ENCODE measurements around the gene PRKCB.

Gene PRKCB

DNA sequence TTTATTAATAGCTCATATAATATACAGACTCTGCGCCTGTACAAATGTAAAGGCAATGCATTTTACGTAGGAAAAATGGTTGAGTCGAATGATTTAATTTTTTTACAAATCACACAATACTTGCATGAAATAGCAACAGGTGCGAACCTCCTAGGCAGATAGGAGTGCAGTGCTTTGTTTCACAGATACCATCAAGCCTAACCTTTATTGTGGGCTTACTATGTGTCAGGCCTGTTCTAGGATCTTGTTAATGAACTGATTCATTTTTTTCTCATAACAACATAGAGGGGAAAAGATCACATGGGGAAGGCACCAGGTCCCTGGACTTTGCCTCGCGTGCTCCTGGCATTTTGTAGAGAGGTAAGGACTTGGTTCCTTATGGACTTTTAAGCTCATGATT is 107.8 kb downstream of the PRKCB start:
- DNase-seq (ENCODE audit: low spot score) = no peak

DNA sequence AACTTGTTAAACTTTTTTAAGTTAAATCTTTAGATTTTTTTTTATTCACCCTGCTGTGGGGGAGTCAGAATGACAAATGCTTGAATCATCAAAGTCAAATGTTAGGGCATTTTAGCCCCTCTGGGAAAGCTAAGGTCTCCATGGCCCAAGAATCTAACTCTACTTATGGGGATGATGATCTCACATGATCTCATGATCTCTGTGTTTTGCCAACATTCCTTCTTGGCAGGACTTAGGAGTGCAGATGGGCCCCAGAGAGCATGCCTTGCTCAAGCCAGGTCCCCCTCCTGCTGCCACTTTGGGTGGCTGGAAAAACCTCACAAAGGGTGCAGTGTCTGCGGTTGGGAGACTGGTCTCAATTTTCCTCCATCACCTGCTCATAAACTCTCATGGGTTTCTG is 108.6 kb downstream of the PRKCB start:
- no peak for DNase-seq (ENCODE audit: low spot score)

DNA sequence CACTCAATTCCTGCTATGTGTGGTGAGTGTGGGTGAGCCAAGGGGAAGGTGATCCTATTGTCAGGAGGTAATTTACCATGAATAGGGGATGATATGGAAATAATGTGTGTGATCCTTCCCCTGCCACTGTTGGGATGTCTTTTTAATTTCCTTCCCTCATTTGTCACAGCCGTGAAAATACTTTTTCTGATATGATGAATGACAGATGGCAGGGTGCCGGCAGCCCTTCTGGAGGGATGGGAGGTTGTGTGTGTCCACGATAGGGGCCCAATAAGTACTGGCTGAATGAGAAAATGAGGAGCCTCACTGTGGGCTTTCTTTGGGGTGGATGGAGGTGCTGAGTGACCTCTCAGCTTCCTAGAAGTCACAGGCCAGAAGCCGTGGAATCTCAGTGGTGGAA is 109.5 kb downstream of the PRKCB start:
- no peak for DNase-seq (ENCODE audit: low spot score)

DNA sequence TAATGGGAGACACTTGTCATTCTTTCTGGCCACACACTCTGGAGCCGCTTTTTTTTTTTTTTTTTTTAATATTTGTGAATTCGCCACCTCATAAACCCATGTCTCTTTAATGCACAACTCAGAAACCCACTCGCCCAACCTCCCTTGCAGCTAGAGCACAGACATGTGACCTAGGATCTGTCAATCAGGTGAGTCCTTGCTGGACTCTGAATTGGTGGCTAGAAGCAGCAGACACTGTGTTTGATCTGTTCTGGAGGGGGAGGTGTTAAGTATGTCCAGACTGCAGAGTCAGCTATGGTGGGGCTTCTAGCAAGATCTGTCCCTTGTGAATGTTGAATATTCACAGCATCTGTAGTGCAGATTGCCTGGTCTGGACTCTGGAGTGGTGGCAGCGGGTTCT is 112.1 kb downstream of the PRKCB start:
- DNase-seq (ENCODE audit: low spot score) = no peak

DNA sequence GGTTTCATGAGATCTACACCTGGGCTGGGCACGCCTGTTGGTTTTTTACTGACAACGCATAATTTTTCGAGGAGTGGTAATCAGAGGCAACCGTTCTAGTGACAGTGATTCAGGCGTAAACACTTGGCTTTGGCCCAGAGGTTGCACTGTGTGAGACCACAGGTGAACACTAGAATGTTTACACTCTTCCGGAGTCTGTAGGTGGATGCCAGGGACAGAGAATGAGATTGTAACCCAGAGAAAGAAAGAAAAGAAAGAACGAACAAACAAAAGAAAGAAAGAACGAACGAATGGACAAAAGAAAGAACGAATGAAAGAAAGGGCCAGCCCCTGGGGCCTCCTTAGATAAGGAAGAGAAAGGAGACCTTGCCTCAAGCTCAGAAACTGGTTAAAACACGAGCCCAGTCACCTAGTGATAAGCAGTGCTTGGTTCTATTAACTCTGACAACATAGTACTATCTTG is 113.2 kb downstream of the PRKCB start:
- DNase-seq (ENCODE audit: low spot score) = no peak

DNA sequence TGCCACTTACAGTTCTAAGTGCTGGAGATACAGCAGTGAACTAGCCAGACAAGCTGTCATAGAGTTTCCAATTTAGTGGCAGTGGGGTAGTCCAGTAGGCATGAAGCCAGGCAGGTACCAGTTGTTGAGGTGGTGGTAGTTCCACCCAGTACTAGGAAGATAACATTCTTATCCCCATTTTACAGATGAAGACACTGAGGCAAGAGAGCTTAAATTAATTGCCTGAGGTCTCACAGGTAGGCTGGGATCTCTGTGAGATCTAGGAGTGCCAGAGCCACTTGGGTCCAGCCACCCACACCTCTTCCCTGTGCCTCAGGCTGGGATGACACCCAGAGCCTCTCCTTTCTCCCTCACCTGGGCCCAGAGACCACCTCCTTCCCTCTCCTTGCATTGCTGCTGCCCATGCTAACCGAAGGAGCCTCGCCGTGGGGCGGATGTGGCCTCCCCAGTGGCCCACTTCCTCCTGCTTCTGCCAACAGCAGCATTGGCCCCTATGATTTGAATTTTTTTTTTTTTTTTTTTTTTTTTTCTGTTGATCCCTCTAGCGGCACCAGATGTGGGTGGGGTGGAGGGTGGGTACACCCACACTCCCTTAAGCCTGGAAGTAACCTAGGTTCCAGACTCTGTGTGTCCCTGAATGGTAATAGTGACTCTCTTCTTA is 114.0 kb downstream of the PRKCB start:
- DNase-seq (ENCODE audit: low spot score) = peak; percentile 27

DNA sequence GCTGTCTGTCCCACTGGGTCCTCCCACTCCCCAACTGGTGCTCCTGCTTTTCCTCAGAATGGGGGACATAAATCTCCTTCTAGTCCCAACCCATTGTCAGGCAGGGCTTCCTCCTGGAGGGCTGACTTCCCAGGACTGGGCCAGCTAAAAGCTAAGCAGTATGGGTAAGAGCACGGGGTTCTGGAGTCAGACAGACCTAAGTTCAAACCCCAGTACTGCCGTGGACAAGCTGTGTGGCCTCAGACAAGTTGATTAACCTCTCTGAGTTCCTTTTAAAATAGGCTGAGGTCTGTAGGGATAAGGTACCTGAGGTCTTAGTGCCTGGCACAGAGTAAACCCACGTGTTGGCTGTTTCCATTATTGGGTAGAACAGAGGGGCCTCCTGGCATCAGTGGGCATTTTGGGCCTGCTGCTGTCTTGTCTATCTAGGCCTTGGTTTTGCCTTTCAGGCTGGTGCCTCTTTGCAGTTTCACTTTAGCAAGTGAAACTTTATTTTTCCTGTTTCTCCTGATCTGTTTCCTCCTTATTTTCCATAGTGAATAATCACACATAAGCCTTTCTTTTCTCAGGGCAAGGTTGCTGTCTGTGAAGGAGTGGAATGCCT is 114.6 kb downstream of the PRKCB start:
- DNase-seq (ENCODE audit: low spot score) = no peak

DNA sequence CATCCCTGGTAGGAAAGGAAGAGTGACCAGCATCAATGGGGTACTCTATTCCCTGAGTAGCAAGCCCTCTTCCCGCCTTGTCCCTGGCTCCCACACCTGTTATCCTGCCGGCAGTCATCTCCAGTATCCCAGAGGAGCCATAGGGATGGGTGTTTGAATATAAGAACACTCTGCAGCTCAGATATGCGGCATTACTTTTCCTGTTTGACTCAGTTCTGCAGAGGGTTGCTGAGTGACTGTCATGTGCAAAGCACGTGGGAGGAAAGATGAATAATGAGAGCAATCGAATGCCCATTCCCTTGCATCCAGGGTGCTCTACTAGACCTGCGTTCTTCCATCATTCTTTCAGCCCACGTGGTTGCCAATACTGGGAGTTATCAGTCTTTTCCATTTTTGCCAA is 115.1 kb downstream of the PRKCB start:
- no peak for DNase-seq (ENCODE audit: low spot score)

DNA sequence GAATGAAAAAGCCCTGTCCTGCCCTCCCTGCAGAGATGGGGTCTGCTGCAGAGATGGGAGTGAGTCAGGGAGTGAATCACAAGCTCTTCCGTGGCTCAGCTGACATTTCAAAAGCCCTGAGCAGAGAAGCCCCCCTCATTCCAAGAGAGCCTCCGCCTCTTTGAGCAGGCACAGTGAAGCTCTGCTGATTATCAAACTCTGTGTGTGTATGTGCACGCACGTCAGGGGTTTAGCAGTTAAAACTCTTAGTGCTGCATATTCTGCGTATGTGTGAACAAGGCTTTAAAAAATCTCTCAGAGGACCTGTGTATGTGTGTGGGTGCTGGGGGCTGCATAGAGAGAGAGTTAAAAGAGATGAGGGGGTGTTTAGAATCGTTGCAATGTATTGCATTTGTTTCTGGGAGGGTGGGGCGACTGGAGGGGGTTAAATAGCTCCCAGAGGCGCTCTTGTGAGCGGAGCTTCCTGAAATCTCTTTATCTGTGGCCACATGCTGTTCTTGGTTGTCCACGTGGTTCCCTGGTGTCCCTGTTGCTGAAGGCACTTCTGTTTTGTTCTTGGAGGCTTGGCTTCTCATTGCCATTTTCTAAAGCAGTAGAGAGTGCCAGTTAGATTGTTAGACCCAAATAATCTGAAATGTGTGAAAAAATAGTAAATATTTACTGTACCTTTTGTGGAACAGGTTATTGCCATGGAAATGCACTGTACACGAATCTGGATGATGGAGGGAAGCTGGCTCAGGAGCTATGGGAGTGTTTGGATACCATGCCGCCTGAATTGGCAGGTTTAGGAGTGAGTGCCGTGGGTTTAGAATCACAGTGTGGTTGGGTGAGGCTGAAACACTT is 116.6 kb downstream of the PRKCB start:
- no peak for DNase-seq (ENCODE audit: low spot score)

DNA sequence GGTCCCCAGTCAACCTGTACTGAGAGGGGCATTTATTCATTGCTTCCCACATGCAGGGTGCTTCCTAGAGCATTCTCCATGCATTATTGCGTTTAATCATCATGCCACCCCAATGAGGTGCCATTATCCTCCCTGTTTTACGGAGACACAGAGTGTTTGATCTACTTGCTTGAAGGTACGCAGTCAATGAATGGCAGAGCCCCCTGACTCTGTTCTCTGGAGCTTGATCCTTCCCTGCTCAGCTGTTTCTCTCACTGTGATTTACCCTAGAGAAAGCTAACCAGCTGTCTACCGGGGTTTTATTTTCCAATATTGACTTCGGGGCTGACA is 117.2 kb downstream of the PRKCB start:
- no peak for DNase-seq (ENCODE audit: low spot score)

DNA sequence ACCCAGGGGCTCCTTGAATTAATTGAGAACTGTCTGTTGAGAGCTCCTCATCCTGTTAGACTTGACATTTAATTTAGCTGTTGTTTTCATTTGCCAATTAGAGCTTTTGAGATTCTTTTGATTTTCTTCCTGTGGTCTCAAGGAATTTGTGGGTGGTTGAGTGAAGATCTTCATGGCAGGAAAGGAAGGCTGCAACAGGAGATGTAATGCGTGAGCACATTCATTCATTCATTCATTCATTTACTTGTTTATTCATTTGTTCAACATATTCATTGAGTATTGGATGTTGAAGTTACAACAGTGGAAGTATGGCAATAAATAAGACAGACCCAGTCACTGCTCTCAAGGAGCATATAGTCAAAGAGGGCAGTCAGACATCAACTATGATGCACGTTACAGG is 117.7 kb downstream of the PRKCB start:
- DNase-seq (ENCODE audit: low spot score) = no peak

DNA sequence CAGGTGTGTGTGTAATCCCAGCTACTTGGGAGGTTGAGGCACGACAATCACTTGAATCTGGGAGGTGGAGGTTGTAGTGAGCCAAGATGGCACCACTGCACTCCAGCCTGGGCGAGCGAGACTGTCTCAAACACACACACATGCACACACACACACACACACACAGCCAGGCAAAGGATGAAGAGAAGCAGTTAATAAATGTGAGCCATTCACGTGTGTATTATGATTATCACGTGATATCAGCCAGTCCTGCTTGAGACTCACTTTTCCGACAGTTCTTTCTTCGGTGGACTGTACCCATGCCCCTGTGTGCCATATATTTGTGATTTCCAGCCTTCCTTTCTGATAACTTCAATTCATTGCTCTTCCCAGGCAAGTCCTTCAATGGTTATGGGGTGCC is 119.3 kb downstream of the PRKCB start:
- no peak for DNase-seq (ENCODE audit: low spot score)

DNA sequence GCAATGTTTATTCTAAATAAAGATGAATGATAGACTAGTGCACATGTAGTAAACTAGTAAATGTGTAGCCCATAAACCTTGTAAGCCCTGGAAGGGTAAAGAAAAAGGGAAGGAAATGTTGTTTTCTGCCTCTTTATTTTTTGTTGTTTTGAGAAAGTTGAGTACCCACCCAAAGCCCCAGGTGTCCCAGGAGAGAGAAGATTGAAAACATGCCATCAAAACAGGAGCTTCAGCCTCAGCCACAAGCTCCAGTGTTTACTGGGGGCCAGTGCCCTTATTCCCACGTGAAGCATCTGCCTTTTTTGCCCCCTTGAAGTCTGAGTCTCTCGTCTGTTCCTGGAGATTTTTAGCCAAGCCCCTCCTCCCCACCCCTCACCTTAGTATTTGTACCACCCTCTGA is 121.5 kb downstream of the PRKCB start:
- no peak for DNase-seq (ENCODE audit: low spot score)

DNA sequence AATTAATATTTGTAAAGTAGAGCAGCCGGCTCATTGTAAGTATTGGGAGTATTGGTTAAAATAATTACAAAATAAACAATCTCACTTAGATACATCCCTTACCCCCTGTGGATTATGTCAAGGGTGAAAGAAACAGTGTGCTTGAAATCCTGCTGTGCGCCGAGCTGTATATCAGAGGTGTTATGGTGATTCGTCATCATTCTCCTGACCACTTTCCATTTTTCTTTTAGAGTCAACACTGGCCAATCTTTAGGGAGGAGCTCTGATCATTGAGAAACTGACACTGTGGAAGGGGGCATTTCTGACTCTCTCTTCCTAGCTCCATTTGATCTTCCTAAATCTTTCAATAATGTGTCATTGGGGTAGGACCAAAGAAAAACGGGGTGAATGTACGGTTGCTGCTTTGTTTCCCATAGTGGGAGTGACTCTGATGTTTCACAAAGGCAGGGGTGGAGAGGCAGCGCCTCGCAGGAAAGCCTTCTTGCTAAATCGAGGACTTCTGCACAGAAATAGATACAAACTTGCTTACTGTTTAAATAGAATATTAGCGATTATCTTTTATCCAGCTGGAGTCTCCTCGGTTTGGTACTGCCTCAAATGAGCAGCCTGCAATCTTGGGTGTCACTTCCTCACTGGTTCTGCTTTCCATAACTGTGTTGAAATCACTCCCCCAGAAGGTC is 123.4 kb downstream of the PRKCB start:
- peak; percentile 53 for DNase-seq (ENCODE audit: low spot score)

DNA sequence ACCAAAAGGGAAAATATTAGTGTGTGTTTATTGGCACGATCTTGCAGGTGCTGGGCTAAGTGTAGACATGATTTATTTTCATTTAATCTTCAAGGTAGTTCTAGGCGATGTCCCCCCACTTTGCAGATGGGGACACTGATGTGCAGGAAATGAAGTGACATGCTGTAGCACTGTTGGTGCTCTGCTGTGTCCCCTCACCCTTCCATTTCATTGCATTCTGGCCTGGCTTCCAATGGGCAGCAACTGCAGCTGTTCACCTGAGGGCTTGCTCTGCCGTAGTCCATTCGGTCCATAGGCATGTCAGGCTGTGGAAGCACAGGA is 123.9 kb downstream of the PRKCB start:
- no peak for DNase-seq (ENCODE audit: low spot score)

DNA sequence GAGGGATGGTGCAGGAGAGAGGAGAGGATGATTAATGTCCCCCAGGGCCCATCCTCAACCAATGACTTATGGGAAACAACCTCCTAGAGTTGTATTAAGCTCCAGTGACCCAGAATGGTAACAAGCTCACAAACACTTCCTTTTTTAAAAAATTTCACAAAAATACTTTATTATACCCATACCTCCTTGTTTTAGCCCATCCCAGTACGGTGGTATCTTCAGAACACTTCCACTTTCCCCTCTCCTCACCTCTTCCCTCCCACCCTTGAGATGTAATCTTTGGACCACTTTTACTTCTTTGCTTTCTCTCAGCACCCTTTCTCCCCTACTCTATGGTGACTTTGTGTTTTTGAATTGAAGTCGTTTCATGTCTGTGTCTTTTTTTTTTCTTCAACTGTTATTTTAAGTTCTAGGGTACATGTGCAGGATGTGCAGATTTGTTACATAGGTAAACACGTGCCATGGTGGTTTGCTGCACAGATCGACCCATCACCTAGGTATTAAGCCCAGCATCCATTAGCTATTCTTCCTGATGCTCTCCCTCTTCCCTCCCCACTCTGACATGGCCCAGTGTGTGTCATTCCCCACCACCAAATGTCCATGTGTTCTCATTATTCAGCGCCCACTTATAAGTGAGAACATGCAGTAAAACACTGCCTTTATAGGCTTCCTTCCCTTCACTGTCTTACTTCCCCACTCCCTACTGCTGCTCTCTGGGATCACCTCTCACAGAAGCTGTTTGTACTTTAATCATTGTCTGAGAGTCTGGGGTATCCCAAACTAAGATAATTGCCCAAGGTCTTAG is 124.5 kb downstream of the PRKCB start:
- no peak for DNase-seq (ENCODE audit: low spot score)

DNA sequence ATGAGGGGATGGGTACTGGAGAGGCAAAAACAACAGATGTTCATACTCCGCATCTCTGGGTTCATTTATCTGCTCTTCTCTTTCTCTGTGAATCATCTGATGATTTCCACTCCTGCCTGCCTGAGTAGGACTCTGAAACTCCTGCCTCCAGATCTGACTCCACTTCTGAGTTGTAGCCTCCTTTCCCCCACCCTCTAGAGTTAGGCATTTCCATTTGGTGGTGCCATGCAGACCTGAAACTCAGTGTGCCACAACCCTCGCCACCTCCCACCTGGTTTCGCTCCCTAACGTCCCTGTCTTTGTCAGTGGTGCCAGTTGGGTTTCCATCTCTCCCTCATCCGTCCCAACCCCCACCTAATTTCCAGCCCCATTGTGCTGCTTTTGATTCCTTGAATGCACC is 126.2 kb downstream of the PRKCB start:
- DNase-seq (ENCODE audit: low spot score) = no peak

DNA sequence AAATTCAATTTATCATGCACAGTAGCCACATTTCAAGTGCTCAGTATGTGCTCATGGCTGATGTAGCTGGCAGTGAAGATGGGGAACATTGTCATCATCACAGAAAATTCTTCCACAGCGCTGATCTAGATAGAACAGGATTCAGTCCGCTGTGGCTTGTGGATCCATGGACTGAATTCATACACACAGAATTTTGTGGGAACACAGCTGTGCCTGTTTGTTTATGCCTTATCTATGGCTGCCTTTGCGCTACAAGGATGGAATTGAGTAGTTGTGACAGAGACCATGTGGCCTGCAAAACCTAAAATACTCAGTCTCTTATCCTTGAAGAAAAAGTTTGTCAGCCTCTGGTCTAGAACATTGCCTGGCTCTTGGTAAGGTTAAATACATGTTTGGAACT is 128.4 kb downstream of the PRKCB start:
- DNase-seq (ENCODE audit: low spot score) = no peak

DNA sequence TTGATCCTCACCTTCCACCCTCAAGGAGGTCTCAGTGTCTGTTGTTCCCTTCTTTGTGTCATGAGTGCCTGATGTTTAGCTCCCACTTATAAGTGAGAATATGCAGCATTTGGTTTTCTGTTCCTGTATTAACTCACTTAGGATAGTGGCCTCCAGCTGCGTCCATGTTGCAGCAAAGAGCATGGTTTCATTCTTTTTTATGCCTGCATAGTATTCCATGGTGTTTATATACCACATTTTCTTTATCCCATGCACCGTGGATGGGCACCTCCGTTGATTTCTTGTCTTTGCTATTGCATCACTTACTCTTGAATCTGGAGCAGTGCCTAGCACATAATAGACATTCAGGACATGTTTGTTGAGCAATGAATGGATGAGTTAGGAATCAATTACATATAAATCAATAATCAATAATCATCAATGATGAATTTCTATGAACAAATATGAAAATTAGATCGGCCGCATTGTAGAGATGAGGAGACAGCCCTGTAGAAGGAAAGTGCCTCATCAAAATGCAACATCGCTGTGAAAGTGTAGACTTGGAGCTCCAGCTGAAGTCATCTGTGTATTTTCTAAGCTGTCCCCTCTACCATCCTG is 129.5 kb downstream of the PRKCB start:
- no peak for DNase-seq (ENCODE audit: low spot score)

DNA sequence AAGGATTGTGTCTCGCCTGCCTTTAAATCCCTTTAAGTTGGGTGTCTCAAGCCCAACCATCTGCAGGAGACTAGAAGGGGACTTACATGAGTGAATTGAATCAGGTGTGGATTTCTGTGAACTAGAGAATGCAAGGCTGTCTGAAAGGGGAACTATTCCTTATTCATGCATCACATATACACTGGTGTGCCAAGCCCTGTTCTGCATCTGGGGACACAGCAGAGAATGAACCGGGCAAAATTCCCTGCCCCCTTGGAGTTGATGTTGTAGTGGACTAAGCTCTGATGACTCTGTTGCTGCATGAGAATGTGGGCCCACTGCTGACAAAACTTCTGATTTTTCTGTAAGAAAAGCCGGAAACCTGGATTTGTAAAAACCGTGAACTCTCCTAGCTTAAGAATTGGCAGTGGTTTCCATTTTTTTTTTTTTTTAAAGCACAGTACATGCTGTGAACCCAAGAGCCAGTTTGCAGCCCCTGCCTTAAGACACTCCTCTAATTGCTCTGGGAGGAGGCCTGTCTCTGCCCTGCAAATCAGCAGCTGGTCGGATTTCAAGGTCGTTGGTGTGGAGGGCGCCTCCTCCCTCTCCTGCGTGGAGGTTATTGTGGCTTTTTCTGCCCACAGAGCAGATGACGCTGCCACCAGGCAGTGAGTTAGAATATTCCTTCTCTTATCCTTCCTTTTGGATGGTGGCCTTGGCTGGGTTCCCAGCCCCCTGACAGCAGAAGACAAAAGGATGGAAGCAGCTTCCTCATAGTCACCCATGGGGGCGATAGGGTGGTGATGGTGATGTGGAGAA is 131.0 kb downstream of the PRKCB start:
- no peak for DNase-seq (ENCODE audit: low spot score)

DNA sequence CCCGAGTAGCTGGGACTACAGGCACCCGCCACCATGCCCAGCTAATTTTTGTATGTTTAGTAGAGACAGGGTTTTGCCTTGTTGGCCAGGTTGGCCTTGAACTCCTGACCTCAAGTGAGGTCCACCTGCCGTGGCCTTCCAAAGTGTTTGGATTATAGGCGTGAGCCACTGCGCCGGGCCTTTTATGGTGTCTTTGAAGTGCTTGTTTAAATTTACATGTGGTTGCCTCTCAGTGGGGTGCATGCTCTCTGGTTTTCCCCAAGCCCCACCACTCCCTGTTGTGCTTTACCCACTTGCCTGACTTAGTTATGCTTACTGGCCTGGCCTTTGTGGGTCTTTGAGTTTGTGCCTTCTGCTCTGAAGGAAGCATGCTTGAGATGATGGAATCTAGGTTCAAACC is 132.0 kb downstream of the PRKCB start:
- no peak for DNase-seq (ENCODE audit: low spot score)

Measured in NAMALWA (cell line).